Neural progenitor cell (in vitro differentiated cells): ENCODE measurements around the gene TIMP2. TPM values are rescaled to one million over a fixed set of nuclear protein-coding genes. Genes with fewer than 3 reads are reported as not detected.

Source experiments
- DNase-seq: peaks from one replicate; pipeline ENCODE4 v3.0.0-alpha.2; 2016; ENCODE audit warnings: low spot score
- H2AFZ ChIP-seq: fragments of 200-600 bp; sonication (generic); replicated peaks from 2 replicates; pipeline ENCODE4 v1.6.1; 2016; ENCODE audit warnings: antibody characterized with exemption
- H3F3A ChIP-seq: fragments of 200-600 bp; sonication (generic); 2 replicates; pipeline ENCODE4 v1.6.1; 2016; ENCODE audit warnings: antibody characterized with exemption, low read depth
- H3K27ac ChIP-seq: fragments of 200-600 bp; sonication (generic); 2 replicates; pipeline ENCODE4 v1.5.1; 2016; ENCODE audit warnings: mild to moderate bottlenecking
- H3K27me3 ChIP-seq: fragments of 200-600 bp; sonication (generic); 2 replicates; pipeline ENCODE4 v1.6.1; 2016; ENCODE audit warnings: mild to moderate bottlenecking, moderate library complexity
- H3K36me3 ChIP-seq: fragments of 200-600 bp; sonication (generic); 2 replicates; pipeline ENCODE4 v1.5.1; 2016
- H3K4me1 ChIP-seq: fragments of 200-600 bp; sonication (generic); 2 replicates; pipeline ENCODE4 v1.6.1; 2016; ENCODE audit warnings: mixed run types
- H3K4me2 ChIP-seq: fragments of 200-600 bp; sonication (generic); 2 replicates; pipeline ENCODE4 v1.6.1; 2016
- H3K4me3 ChIP-seq: fragments of 200-600 bp; sonication (generic); 2 replicates; pipeline ENCODE4 v1.5.1; 2016
- H3K79me2 ChIP-seq: fragments of 200-600 bp; sonication (generic); 2 replicates; pipeline ENCODE4 v1.6.1; 2016; ENCODE audit warnings: low read depth
- H3K9ac ChIP-seq: fragments of 200-600 bp; sonication (generic); 2 replicates; pipeline ENCODE4 v1.6.1; 2016
- H3K9me3 ChIP-seq: fragments of 200-600 bp; sonication (generic); 2 replicates; pipeline ENCODE4 v1.5.1; 2016; ENCODE audit warnings: low read depth
- H4K20me1 ChIP-seq: fragments of 200-600 bp; sonication (generic); 2 replicates; pipeline ENCODE4 v1.6.1; 2016; ENCODE audit warnings: low read depth
- H3K27ac Mint-ChIP-seq: 3 replicates; pipeline ENCODE4 v1.8.0; 2021; ENCODE audit warnings: mixed read lengths
- H3K27me3 Mint-ChIP-seq: 2 replicates; pipeline ENCODE4 v1.8.0; 2022; ENCODE audit warnings: low read depth, mild to moderate bottlenecking, inconsistent platforms, moderate library complexity, mixed read lengths; ENCODE audit not compliant: insufficient read depth
- H3K36me3 Mint-ChIP-seq: 3 replicates; pipeline ENCODE4 v1.8.0; 2021; ENCODE audit warnings: mixed read lengths
- H3K4me1 Mint-ChIP-seq: 3 replicates; pipeline ENCODE4 v1.8.0; 2021; ENCODE audit warnings: mixed read lengths
- H3K4me3 Mint-ChIP-seq: 3 replicates; pipeline ENCODE4 v1.8.0; 2021; ENCODE audit warnings: mild to moderate bottlenecking, moderate library complexity, mixed read lengths
- H3K9me3 Mint-ChIP-seq: 3 replicates; pipeline ENCODE4 v1.8.0; 2020; ENCODE audit warnings: mixed read lengths
- CTCF ChIP-seq: fragments of 200-600 bp; sonication (generic); IDR thresholded peaks from 2 replicates; pipeline ENCODE4 v1.5.1; 2017; ENCODE audit warnings: antibody characterized with exemption, mild to moderate bottlenecking
- EZH2 ChIP-seq: fragments of 200-600 bp; sonication (generic); IDR thresholded peaks from 2 replicates; pipeline ENCODE4 v1.6.1; 2017; ENCODE audit warnings: antibody characterized with exemption, mild to moderate bottlenecking, moderate library complexity
- EZH2phosphoT487 ChIP-seq: fragments of 200-600 bp; sonication (generic); IDR thresholded peaks from 2 replicates; pipeline ENCODE4 v1.6.1; 2017; ENCODE audit warnings: antibody characterized with exemption
- total RNA-seq: library from RNA; depleted of rRNA; stranded (reverse); fragments of >200 nt; gene quantifications from 2 replicates; pipeline ENCODE4 v1.2.3, GENCODE V29; 2015; ENCODE audit warnings: low replicate concordance

The TIMP2 gene
- total RNA-seq, 1 donor from 2014 or later = 19.8 TPM

DNA sequence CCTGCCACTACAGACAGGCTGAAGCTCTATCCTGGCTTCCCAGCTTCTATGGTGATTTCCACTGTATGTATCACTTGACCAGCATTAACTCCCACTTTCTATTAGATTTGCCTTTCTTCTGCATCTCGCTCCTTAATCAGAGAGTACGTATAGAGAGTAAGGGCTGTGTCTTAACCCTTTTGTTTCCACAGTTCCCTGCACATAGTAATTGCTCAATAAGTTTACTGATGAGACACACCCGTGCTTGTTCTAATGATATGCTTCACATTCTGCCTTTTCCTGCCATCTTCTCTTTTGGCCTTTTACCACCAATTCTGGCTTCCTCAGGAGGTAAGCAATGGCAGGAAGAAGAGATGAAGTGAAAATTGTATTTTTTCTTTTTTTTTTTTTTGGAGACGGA is 64.0 kb downstream of the TIMP2 start:
- H3K9ac ChIP-seq = no peak overlapping the region
- H3K4me2 ChIP-seq = no peak overlapping the region
- Mint-ChIP-seq H3K36me3 (peaks cover 4% of the 10 kb centered on the region), H3K27ac (no peak overlapping the region), H3K9me3 (no peaks in the 10 kb centered on the region), H3K4me1 (peaks cover 7% of the 10 kb centered on the region), H3K27me3 (no peaks in the 10 kb centered on the region), H3K4me3 (no peak overlapping the region)
- no peaks in the 10 kb centered on the region for H3K79me2 ChIP-seq
- H3K4me1 ChIP-seq = peaks cover 4% of the 10 kb centered on the region
- H3K36me3 ChIP-seq = no peaks in the 10 kb centered on the region
- H4K20me1 ChIP-seq = peaks cover 7% of the 10 kb centered on the region
- no peaks in the 10 kb centered on the region for H3K9me3 ChIP-seq
- H3K27ac ChIP-seq = no peak overlapping the region
- TF ChIP-seq EZH2phosphoT487 (no peak), CTCF (no peak), EZH2 (no peak)
- DNase-seq = no peak
- H3K4me3 ChIP-seq = no peak overlapping the region
- no peaks in the 10 kb centered on the region for H3F3A ChIP-seq
- H2AFZ ChIP-seq = no peak overlapping the region
- H3K27me3 ChIP-seq = no peaks in the 10 kb centered on the region

- Histone ChIP-seq H3K27ac (no peak overlapping the region), H3K9me3 (no peaks in the 10 kb centered on the region), H3K4me1 (no peaks in the 10 kb centered on the region), H3K36me3 (no peaks in the 10 kb centered on the region), H3F3A (no peaks in the 10 kb centered on the region), H3K4me2 (no peak overlapping the region), H4K20me1 (no peaks in the 10 kb centered on the region), H3K79me2 (no peaks in the 10 kb centered on the region), H2AFZ (no peak overlapping the region), H3K4me3 (no peak overlapping the region), H3K9ac (no peak overlapping the region), H3K27me3 (no peaks in the 10 kb centered on the region)
- no peaks in the 10 kb centered on the region for H3K4me1 Mint-ChIP-seq
- DNase-seq = no peak
- no peak for TF ChIP-seq EZH2
- H3K9me3 Mint-ChIP-seq = no peaks in the 10 kb centered on the region
- H3K27me3 Mint-ChIP-seq = no peaks in the 10 kb centered on the region
- no peak overlapping the region for H3K27ac Mint-ChIP-seq
- peaks cover 4% of the 10 kb centered on the region for H3K36me3 Mint-ChIP-seq
- H3K4me3 Mint-ChIP-seq = no peak overlapping the region
These were observed 66.1 kb downstream of the TIMP2 start for GRCh38 chr17:78859051-78859450.

GRCh38 chr17:78857266-78857665 is 67.9 kb downstream of the TIMP2 start:
- no peak overlapping the region for H3K9ac ChIP-seq
- no peaks in the 10 kb centered on the region for H3K4me1 ChIP-seq
- DNase-seq = no peak
- no peaks in the 10 kb centered on the region for H3K79me2 ChIP-seq
- H3K4me3 ChIP-seq = no peak overlapping the region
- no peaks in the 10 kb centered on the region for H3K36me3 ChIP-seq
- Mint-ChIP-seq H3K27ac (no peak overlapping the region), H3K9me3 (no peaks in the 10 kb centered on the region), H3K4me3 (no peak overlapping the region), H3K27me3 (no peaks in the 10 kb centered on the region), H3K4me1 (no peaks in the 10 kb centered on the region), H3K36me3 (no peaks in the 10 kb centered on the region)
- no peaks in the 10 kb centered on the region for H4K20me1 ChIP-seq
- no peaks in the 10 kb centered on the region for H3K9me3 ChIP-seq
- no peaks in the 10 kb centered on the region for H3K27me3 ChIP-seq
- no peaks in the 10 kb centered on the region for H3F3A ChIP-seq
- TF ChIP-seq EZH2phosphoT487 (no peak), EZH2 (no peak), CTCF (no peak)
- no peak overlapping the region for H3K4me2 ChIP-seq
- H2AFZ ChIP-seq = no peak overlapping the region
- H3K27ac ChIP-seq = no peak overlapping the region

- DNase-seq = no peak
- Mint-ChIP-seq H3K4me3 (no peak overlapping the region), H3K27ac (no peak overlapping the region), H3K27me3 (no peaks in the 10 kb centered on the region), H3K9me3 (no peaks in the 10 kb centered on the region), H3K4me1 (no peaks in the 10 kb centered on the region), H3K36me3 (no peaks in the 10 kb centered on the region)
- Histone ChIP-seq H3K9ac (no peak overlapping the region), H3K27ac (no peak overlapping the region), H2AFZ (no peak overlapping the region), H3K4me1 (no peaks in the 10 kb centered on the region), H3K79me2 (no peaks in the 10 kb centered on the region), H3F3A (no peaks in the 10 kb centered on the region), H3K4me3 (no peak overlapping the region), H4K20me1 (no peaks in the 10 kb centered on the region), H3K36me3 (no peaks in the 10 kb centered on the region), H3K27me3 (no peaks in the 10 kb centered on the region), H3K9me3 (no peaks in the 10 kb centered on the region), H3K4me2 (no peak overlapping the region)
- TF ChIP-seq EZH2phosphoT487 (no peak), EZH2 (no peak), CTCF (no peak)
These were observed 69.5 kb downstream of the TIMP2 start for GRCh38 chr17:78855561-78856165.
